ENCODE results near the gene ADAMTS17. TPM values are rescaled to one million over a fixed set of nuclear protein-coding genes. Genes with fewer than 3 reads are reported as not detected.

ADAMTS17 gene
- total and polyA plus RNA-seq, 8 donors: 0.31 to 14.3 (median 6.3) TPM

DNA sequence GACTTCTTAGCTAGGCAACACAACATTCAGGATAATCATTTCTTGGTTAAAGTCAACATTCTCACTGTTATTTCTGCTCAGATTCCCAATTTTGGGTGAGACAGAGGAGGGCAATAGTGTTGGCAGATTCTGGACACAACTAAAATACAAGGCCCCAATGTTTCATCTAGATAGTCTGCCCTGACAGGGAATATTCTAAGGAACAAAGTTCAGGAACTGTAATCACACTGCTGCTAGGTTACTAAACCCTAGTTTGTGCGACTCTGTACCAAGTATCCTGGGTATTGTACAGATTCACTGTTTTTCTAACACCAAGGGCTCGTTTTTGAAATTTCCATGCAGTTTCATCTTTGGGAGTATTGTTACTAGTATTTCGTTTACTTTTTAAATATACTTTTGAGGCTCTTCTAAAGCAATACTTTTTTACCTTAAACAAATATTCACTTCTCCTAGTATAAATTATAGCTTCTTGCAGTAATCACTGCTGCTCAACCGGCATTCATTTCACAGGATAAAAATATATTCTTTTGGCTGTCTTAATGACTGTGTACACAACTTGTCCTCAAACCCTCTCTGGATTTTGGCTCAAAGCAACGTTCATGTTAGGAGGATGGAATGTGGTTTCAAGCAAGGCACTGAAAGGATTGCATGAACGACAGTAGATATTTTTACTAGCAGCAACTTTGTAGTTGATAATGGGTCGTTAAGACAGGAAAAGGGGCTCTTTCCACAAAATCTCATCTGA lies 167.4 kb downstream of the ADAMTS17 start:
- Histone ChIP-seq H3K9me3 (peaks cover 7 to 42% (median 32%) of the 10 kb centered on the region in 4 donors), H3K4me3 (no peak overlapping the region), H3K4me1 (peaks cover 0 to 37% (median 5%) of the 10 kb centered on the region in 4 donors), H3K27me3 (no peaks in the 10 kb centered on the region), H3K27ac (peak overlapping the region in 2 of 5 donors; percentile 18 to 70), H3K36me3 (no peaks in the 10 kb centered on the region)
- intact Hi-C loops (cut with DNase I; ENCODE audit: low total_unique reads): no loop called here
- TF ChIP-seq POLR2A (IDR thresholded peaks at IDR 0.05): no peak
- TF ChIP-seq POLR2AphosphoS5 (IDR thresholded peaks at IDR 0.05): peak in 1 of 3 donors; percentile 26
- TF ChIP-seq, protein P1, sequence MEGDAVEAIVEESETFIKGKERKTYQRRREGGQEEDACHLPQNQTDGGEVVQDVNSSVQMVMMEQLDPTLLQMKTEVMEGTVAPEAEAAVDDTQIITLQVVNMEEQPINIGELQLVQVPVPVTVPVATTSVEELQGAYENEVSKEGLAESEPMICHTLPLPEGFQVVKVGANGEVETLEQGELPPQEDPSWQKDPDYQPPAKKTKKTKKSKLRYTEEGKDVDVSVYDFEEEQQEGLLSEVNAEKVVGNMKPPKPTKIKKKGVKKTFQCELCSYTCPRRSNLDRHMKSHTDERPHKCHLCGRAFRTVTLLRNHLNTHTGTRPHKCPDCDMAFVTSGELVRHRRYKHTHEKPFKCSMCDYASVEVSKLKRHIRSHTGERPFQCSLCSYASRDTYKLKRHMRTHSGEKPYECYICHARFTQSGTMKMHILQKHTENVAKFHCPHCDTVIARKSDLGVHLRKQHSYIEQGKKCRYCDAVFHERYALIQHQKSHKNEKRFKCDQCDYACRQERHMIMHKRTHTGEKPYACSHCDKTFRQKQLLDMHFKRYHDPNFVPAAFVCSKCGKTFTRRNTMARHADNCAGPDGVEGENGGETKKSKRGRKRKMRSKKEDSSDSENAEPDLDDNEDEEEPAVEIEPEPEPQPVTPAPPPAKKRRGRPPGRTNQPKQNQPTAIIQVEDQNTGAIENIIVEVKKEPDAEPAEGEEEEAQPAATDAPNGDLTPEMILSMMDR (IDR thresholded peaks at IDR 0.05): no peak
- no peak for DNase-seq
- WGBS, 5 donors: 50 to 73% (median 57%) methylated on average over 7 of the region's 7 CpGs

- intact Hi-C loops (cut with DNase I; ENCODE audit: low total_unique reads): no loop called here
- H3K4me3 ChIP-seq: no peak overlapping the region
- no peak for DNase-seq
- 91 to 95% (median 95%) methylated on average over 7 of the region's 7 CpGs for WGBS, 5 donors
- no peaks in the 10 kb centered on the region for H3K36me3 ChIP-seq
- peaks cover 7 to 42% (median 32%) of the 10 kb centered on the region in 4 donors for H3K9me3 ChIP-seq
- H3K27ac ChIP-seq: no peak overlapping the region
- no peaks in the 10 kb centered on the region for H3K27me3 ChIP-seq
- peaks cover 0 to 44% (median 9%) of the 10 kb centered on the region in 4 donors for H3K4me1 ChIP-seq
- no peak for TF ChIP-seq EP300 (IDR thresholded peaks at IDR 0.05)
- TF ChIP-seq POLR2A (IDR thresholded peaks at IDR 0.05): no peak
- no peak for TF ChIP-seq POLR2AphosphoS5 (IDR thresholded peaks at IDR 0.05)
- TF ChIP-seq, protein P1 (IDR thresholded peaks at IDR 0.05): no peak
Measured at GRCh38 chr15:100172356-100173024, 169.3 kb downstream of the ADAMTS17 start.

DNA sequence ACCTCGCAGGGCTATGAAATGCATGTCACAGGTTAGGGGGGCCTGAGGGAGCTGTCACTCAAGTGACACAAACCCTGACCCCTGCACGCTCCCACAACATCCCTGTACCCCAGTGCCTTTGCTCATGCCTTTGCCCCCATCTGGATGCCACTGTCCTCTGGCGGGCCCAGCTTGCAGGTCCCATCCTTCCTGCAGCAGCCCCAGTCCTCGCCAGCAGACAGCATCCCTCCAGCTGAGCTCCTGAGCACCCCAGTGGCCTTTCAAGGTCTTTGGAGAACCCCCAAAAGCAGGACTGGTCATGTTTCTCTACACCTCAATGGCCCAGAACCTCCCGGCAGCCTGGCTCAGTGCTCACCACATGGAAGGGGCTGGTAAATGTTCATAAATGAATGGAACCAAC lies 170.4 kb downstream of the ADAMTS17 start:
- peaks cover 7 to 42% (median 32%) of the 10 kb centered on the region in 4 donors for H3K9me3 ChIP-seq
- TF ChIP-seq, protein P1 (IDR thresholded peaks at IDR 0.05): no peak
- TF ChIP-seq POLR2A (IDR thresholded peaks at IDR 0.05): no peak
- no peak for TF ChIP-seq POLR2AphosphoS5 (IDR thresholded peaks at IDR 0.05)
- no peak for TF ChIP-seq EP300 (IDR thresholded peaks at IDR 0.05)
- intact Hi-C loops (cut with DNase I; ENCODE audit: low total_unique reads): no loop called here
- no peaks in the 10 kb centered on the region for H3K27me3 ChIP-seq
- H3K4me1 ChIP-seq: peaks cover 0 to 44% (median 11%) of the 10 kb centered on the region in 4 donors
- H3K27ac ChIP-seq: no peak overlapping the region
- H3K36me3 ChIP-seq: no peaks in the 10 kb centered on the region
- WGBS, 5 donors: 86 to 97% (median 92%) methylated on average over 5 of the region's 5 CpGs
- DNase-seq: no peak
- H3K4me3 ChIP-seq: no peak overlapping the region

DNA sequence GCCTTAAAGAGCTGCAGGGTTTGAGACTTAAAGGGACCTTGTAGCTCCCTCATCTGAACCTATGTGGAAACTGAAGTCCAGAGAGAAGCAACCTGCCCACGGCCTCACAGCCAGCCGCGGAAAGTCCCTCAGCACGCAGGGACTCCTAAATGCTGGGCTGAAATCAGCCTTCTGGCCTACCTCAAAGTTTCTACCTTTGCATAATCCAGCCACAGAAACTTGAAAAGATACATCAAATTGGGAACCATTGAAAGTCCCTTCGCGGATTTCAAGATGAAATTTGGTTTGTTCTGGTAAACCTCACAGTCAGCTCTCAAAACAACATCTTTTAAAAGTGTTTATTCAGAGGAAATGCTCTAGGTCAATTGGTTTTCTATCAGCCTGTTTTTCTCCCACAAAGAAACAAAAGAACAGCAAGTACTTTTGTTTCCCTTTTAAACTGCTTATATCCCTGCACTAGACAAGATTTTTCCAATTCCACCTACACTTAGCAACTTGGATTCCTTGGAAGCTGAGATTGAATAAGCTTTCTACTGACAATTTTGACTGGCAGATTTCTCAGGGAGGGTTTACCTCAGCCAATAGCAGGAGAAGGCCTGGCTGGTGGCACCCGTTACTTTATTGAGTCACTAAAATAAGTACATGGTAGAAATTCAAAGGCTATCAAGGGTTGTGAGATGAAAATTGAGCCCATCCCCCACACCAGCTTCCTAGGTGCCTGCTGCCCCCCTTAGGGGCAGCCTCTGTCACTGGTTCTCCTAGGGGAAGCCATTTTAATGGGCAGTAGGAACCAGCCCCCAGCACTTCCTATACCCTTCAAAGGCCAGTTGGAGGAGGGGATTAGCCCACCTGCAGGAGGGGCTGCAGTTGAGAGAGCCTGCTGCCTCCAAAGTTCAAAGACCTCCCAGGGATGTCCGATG lies 171.2 kb downstream of the ADAMTS17 start:
- Histone ChIP-seq H3K27ac (peak overlapping the region in 2 of 5 donors; percentile 27 to 32), H3K9me3 (peaks cover 7 to 42% (median 29%) of the 10 kb centered on the region in 4 donors), H3K4me1 (peaks cover 0 to 38% (median 11%) of the 10 kb centered on the region in 4 donors), H3K36me3 (no peaks in the 10 kb centered on the region), H3K27me3 (no peaks in the 10 kb centered on the region), H3K4me3 (no peak overlapping the region)
- intact Hi-C loops (cut with DNase I; ENCODE audit: low total_unique reads): no loop called here
- TF ChIP-seq EP300 (IDR thresholded peaks at IDR 0.05) (no peak), POLR2AphosphoS5 (IDR thresholded peaks at IDR 0.05) (no peak), POLR2A (IDR thresholded peaks at IDR 0.05) (no peak)
- TF ChIP-seq, protein P1 (IDR thresholded peaks at IDR 0.05): no peak
- WGBS, 5 donors: 73 to 84% (median 79%) methylated on average over 8 of the region's 8 CpGs
- DNase-seq: no peak
